WTC11 (cell line): Measurements from ENCODE around the gene LCE2D. TPM values are rescaled to one million over a fixed set of nuclear protein-coding genes. Genes with fewer than 3 reads are reported as not detected.

Experiments
- ATAC-seq: fragments of 200-7000 bp; cut with Tn5 transposase; 2 replicates; pipeline ENCODE4 v1.10.0; 2021; ENCODE audit warnings: mild to moderate bottlenecking, moderate library complexity
- CTCF ChIA-PET: fragments of 300-600 bp; sonication (Branson Sonifier 250); formaldehyde crosslinking; loops from one replicate; lab custom pipeline; 2021; ENCODE audit warnings: antibody characterized with exemption; lab: Charles Lee
- POLR2A ChIA-PET: fragments of 350-600 bp; sonication (Branson Sonifier 250); formaldehyde crosslinking; loops from one replicate; lab custom pipeline; 2021; ENCODE audit warnings: antibody characterized with exemption; lab: Charles Lee
- DNase-seq: peaks from one replicate; pipeline ENCODE4 v3.0.0; 2021; ENCODE audit warnings: low spot score
- H3K27ac Mint-ChIP-seq: 2 replicates; pipeline ENCODE4 v1.8.0; 2021; ENCODE audit warnings: mixed read lengths
- H3K27me3 Mint-ChIP-seq: 2 replicates; pipeline ENCODE4 v1.8.0; 2021; ENCODE audit warnings: low read depth, mild to moderate bottlenecking, moderate library complexity, mixed read lengths
- H3K36me3 Mint-ChIP-seq: 2 replicates; pipeline ENCODE4 v1.8.0; 2021; ENCODE audit warnings: mixed read lengths
- H3K4me1 Mint-ChIP-seq: 2 replicates; pipeline ENCODE4 v1.8.0; 2022; ENCODE audit warnings: mixed read lengths
- H3K4me3 Mint-ChIP-seq: 2 replicates; pipeline ENCODE4 v1.8.0; 2021; ENCODE audit warnings: mild to moderate bottlenecking, moderate library complexity, mixed read lengths
- H3K9me3 Mint-ChIP-seq: 2 replicates; pipeline ENCODE4 v1.8.0; 2021; ENCODE audit warnings: mixed read lengths
- AFF4 ChIP-seq: sonication (generic); formaldehyde crosslinking; IDR thresholded peaks from 2 replicates; pipeline ENCODE4 v1.8.1; 2023; ENCODE audit warnings: mild to moderate bottlenecking, missing genetic modification reagents, borderline replicate concordance
- ATF1 ChIP-seq: sonication (generic); formaldehyde crosslinking; IDR thresholded peaks from 2 replicates; pipeline ENCODE4 v1.8.1; 2023; ENCODE audit warnings: mild to moderate bottlenecking, moderate library complexity, missing genetic modification reagents
- ATF3 ChIP-seq: sonication (generic); formaldehyde crosslinking; conservative IDR thresholded peaks from 2 replicates; pipeline ENCODE4 v1.8.1; 2022; ENCODE audit warnings: mild to moderate bottlenecking, missing genetic modification reagents
- CBFB ChIP-seq: sonication (generic); formaldehyde crosslinking; IDR thresholded peaks from 2 replicates; pipeline ENCODE4 v1.8.1; 2022; ENCODE audit warnings: mild to moderate bottlenecking, low read depth, missing genetic modification reagents
- ETV6 ChIP-seq: sonication (generic); formaldehyde crosslinking; IDR thresholded peaks from 2 replicates; pipeline ENCODE4 v1.8.1; 2022; ENCODE audit warnings: mild to moderate bottlenecking, missing genetic modification reagents
- FOXK1 ChIP-seq: sonication (generic); formaldehyde crosslinking; IDR thresholded peaks from 2 replicates; pipeline ENCODE4 v1.8.0; 2022; ENCODE audit warnings: mild to moderate bottlenecking, moderate library complexity, missing genetic modification reagents
- GRHL2 ChIP-seq: fragments of 250-450 bp; sonication (Bioruptor Pico); IDR thresholded peaks from 2 replicates; pipeline ENCODE4 v1.8.0; 2022; ENCODE audit warnings: mild to moderate bottlenecking, moderate library complexity; ENCODE audit not compliant: insufficient replicate concordance, severe bottlenecking
- HMGA2 ChIP-seq: fragments of 250-450 bp; sonication (Bioruptor Pico); IDR thresholded peaks from 2 replicates; pipeline ENCODE4 v1.4.0; 2021; ENCODE audit warnings: mild to moderate bottlenecking, moderate library complexity
- MYBL2 ChIP-seq: sonication (generic); formaldehyde crosslinking; IDR thresholded peaks from 2 replicates; pipeline ENCODE4 v1.8.1; 2023; ENCODE audit warnings: mild to moderate bottlenecking, moderate library complexity, missing genetic modification reagents
- NR3C1 ChIP-seq: sonication (generic); formaldehyde crosslinking; conservative IDR thresholded peaks from 2 replicates; pipeline ENCODE4 v1.8.1; 2023; ENCODE audit warnings: low read depth, mild to moderate bottlenecking, missing genetic modification reagents
- STAT6 ChIP-seq: sonication (generic); formaldehyde crosslinking; conservative IDR thresholded peaks from 2 replicates; pipeline ENCODE4 v1.8.1; 2023; ENCODE audit warnings: mild to moderate bottlenecking, low read depth, missing genetic modification reagents, moderate library complexity
- ZNF416 ChIP-seq: fragments of 250-450 bp; sonication (Bioruptor Pico); IDR thresholded peaks from 2 replicates; pipeline ENCODE4 v1.9.0; 2021; ENCODE audit warnings: mild to moderate bottlenecking, inconsistent platforms
- ZNF532 ChIP-seq: fragments of 250-450 bp; sonication (Bioruptor Pico); IDR thresholded peaks from 2 replicates; pipeline ENCODE4 v1.9.0; 2021; ENCODE audit warnings: mild to moderate bottlenecking, borderline replicate concordance
- total RNA-seq: library from RNA; stranded (reverse); gene quantifications from 3 replicates; pipeline ENCODE4 v1.2.3, GENCODE V29; 2021

Gene LCE2D
- total RNA-seq, 1 experiment from 2014 or later: not detected

- CTCF ChIA-PET: no interaction called here
These were observed 6.7 kb upstream of the LCE2D start for GRCh38 chr1:152656459-152656858.

GRCh38 chr1:152657677-152658076, 5.5 kb upstream of the LCE2D start:
- Mint-ChIP-seq H3K27me3 (peaks cover 3% of the 10 kb centered on the region; the same call in 1 of the 2 replicates), H3K4me3 (no peak overlapping the region), H3K27ac (no peak overlapping the region)
- ATAC-seq: no peak
- CTCF ChIA-PET: no interaction called here
- TF ChIP-seq ETV6 (CRISPR knock-in tag) (no peak), FOXK1 (CRISPR knock-in tag) (no peak), HMGA2 (no peak), NR3C1 (no peak), CBFB (CRISPR knock-in tag) (no peak), ZNF532 (CRISPR knock-in tag) (no peak), MYBL2 (CRISPR knock-in tag) (no peak), GRHL2 (CRISPR knock-in tag) (no peak), ATF1 (CRISPR knock-in tag) (no peak), ATF3 (no peak), STAT6 (CRISPR knock-in tag) (no peak), ZNF416 (CRISPR knock-in tag) (no peak), AFF4 (CRISPR knock-in tag) (no peak)
- TF ChIP-seq, all 79 proteins: peak for 0
- POLR2A ChIA-PET: no interaction called here
- H3K9me3 Mint-ChIP-seq: peaks cover 84% of the 10 kb centered on the region
- DNase-seq: no peak
- peaks cover 65% of the 10 kb centered on the region for H3K36me3 Mint-ChIP-seq
- no peaks in the 10 kb centered on the region for H3K4me1 Mint-ChIP-seq

More at GRCh38 chr1:152656459-152656858, 6.7 kb upstream of the LCE2D start:
- POLR2A ChIA-PET: no interaction called here
- Mint-ChIP-seq H3K27me3 (peaks cover 3% of the 10 kb centered on the region), H3K4me1 (no peaks in the 10 kb centered on the region), H3K4me3 (no peak overlapping the region), H3K36me3 (peaks cover 61% of the 10 kb centered on the region), H3K9me3 (peaks cover 84% of the 10 kb centered on the region), H3K27ac (no peak overlapping the region)
- no peak for ATAC-seq
- TF ChIP-seq ZNF416 (CRISPR knock-in tag): no peak
- TF ChIP-seq MYBL2 (CRISPR knock-in tag): no peak
- DNase-seq: no peak
